Breast epithelium (tissue), 3 donors: ENCODE data around the gene RASL11A.

Experiments
- CTCF ChIP-seq, 3 donors: fragments of 450-650 bp; IDR thresholded peaks; one replicate each; pipeline ENCODE4 v1.5.1; 2016 to 2017; ENCODE audit warnings: antibody characterized with exemption in 3 of 3, mild to moderate bottlenecking in 3 of 3, moderate library complexity in 3 of 3
- POLR2A ChIP-seq: fragments of 450-650 bp; IDR thresholded peaks from one replicate; pipeline ENCODE4 v1.6.1; 2016; ENCODE audit warnings: antibody characterized with exemption, mild to moderate bottlenecking, moderate library complexity

- TF ChIP-seq CTCF (IDR thresholded peaks at IDR 0.05): no peak
- TF ChIP-seq POLR2A: no peak
These were observed 28.2 kb downstream of the RASL11A start for GRCh38 chr13:27298849-27299248.
